Heart left ventricle (tissue), 13 donors: Measurements from ENCODE around the gene NDUFS5.

ENCODE experiments used
- CTCF ChIP-seq, 12 donors: fragments of 200-600 bp; sonication (generic) in 4 of 12; IDR thresholded peaks; one replicate each; pipeline versions ENCODE4 v1.5.0 to v1.8.0; 2018 to 2022; ENCODE audit warnings: antibody characterized with exemption in 12 of 12, mild to moderate bottlenecking in 5 of 12
- POLR2A ChIP-seq, 2 donors: fragments of 450-650 bp; IDR thresholded peaks; one replicate each; pipeline ENCODE4 v1.6.1; 2017; ENCODE audit warnings: antibody characterized with exemption in 2 of 2, mild to moderate bottlenecking in 2 of 2, moderate library complexity in 2 of 2
- donor health status: ischemic (EF 13 %, LVEDD 7.1; RV severe dilation, severe dysfunction).
- donor health status: DM: no; HTN: yes; CAD: no.
- donor health status: DM: no; HTN: no; CAD: no.
- donor health status: ischemic (EF 25% LVEDD 6.9; RV normal size, moderate dysfunction).
- donor health status: ischemic (EF 25% LVEDD 5.7; RV mildly dilated, moderate dysfunction).
- donor health status: ischemic (EF 35%, LVEDD 5.7; RV mildly dilated, moderate dysfunction).
- donor health status: nonischemic (EF 11% LVEDD 7.7; RV severe dilation, severe dysfunction).
- donor health status: DM: yes; HTN: yes; CAD: no.
- donor health status: PGD.
- donor health status: ischemic (EF 29% LVEDD 5.4; RV normal size, mild dysfunction).
- donor health status: nonischemic (EF 23%, LVEDD 6.1; RV moderate dilation, normal function).

- TF ChIP-seq POLR2A (IDR thresholded peaks at IDR 0.05) (no peak), CTCF (IDR thresholded peaks at IDR 0.05) (no peak)
These were observed 20.6 kb downstream of the NDUFS5 start for GRCh38 chr1:39046613-39047210.
